Spleen (tissue), 11 donors: ENCODE measurements around the gene VAV2. TPM values are rescaled to one million over a fixed set of nuclear protein-coding genes. Genes with fewer than 3 reads are reported as not detected.
A peak's percentile ranks its signal among the peaks of the same experiment; 100 is the strongest.

Experiments
- DNase-seq: peaks from one replicate; pipeline ENCODE4 v3.0.0-alpha.2; 2020
- H3K27ac ChIP-seq, 8 donors: fragments of 200-600 bp; sonication (generic) in 7 of 8; 1 replicate in 4 of 8; 2 replicates in 4 of 8; pipeline versions ENCODE4 v1.5.0 to v1.8.0; 2016 to 2021; ENCODE audit warnings: inconsistent platforms in 4 of 8, mild to moderate bottlenecking in 4 of 8, moderate library complexity in 1 of 8
- H3K27me3 ChIP-seq, 7 donors: fragments of 200-600 bp; sonication (generic) in 6 of 7; replicated peaks in 1 of 7; 1 replicate in 4 of 7; 2 replicates in 3 of 7; pipeline versions ENCODE4 v1.5.0 to v1.8.0; 2016 to 2021; ENCODE audit warnings: inconsistent platforms in 3 of 7, mild to moderate bottlenecking in 1 of 7
- H3K36me3 ChIP-seq, 6 donors: fragments of 200-600 bp; sonication (generic) in 5 of 6; 1 replicate in 4 of 6; 2 replicates in 2 of 6; pipeline versions ENCODE4 v1.5.0 to v1.8.0; 2016 to 2021; ENCODE audit warnings: inconsistent platforms in 2 of 6
- H3K4me1 ChIP-seq, 6 donors: fragments of 200-600 bp; sonication (generic) in 5 of 6; 1 replicate in 3 of 6; 2 replicates in 3 of 6; pipeline versions ENCODE4 v1.5.0 to v1.8.0; 2016 to 2021; ENCODE audit warnings: inconsistent platforms in 3 of 6
- H3K4me3 ChIP-seq, 8 donors: fragments of 200-600 bp; sonication (generic) in 7 of 8; 1 replicate in 4 of 8; 2 replicates in 4 of 8; pipeline versions ENCODE4 v1.5.0 to v1.8.0; 2016 to 2021; ENCODE audit warnings: inconsistent platforms in 4 of 8, mild to moderate bottlenecking in 4 of 8, moderate library complexity in 2 of 8
- H3K9me3 ChIP-seq, 8 donors: fragments of 200-600 bp; sonication (generic) in 7 of 8; 1 replicate in 4 of 8; 2 replicates in 4 of 8; pipeline versions ENCODE4 v1.5.0 to v1.8.0; 2016 to 2021; ENCODE audit warnings: inconsistent platforms in 4 of 8
- CTCF ChIP-seq, 11 experiments: fragments of 200-600 bp in 7 of 11; fragments of 450-650 bp in 4 of 11; sonication (generic) in 4 of 11; IDR thresholded peaks in 8 of 11; conservative IDR thresholded peaks in 3 of 11; 1 replicate in 7 of 11; 2 replicates in 4 of 11; pipeline versions ENCODE4 v1.4.0 to v1.8.0; 2016 to 2021; ENCODE audit warnings: antibody characterized with exemption in 11 of 11, inconsistent platforms in 4 of 11, mild to moderate bottlenecking in 1 of 11
- POLR2A ChIP-seq, 3 donors: fragments of 450-650 bp; IDR thresholded peaks; one replicate each; pipeline ENCODE4 v1.5.1; 2017; ENCODE audit warnings: antibody characterized with exemption in 3 of 3, mild to moderate bottlenecking in 1 of 3
- POLR2AphosphoS5 ChIP-seq, 3 donors: sonication (generic); formaldehyde crosslinking; IDR thresholded peaks; one replicate each; pipeline ENCODE4 v1.5.1; 2017; ENCODE audit warnings: antibody characterized with exemption in 3 of 3
- WGBS, 5 donors: extraction: QIAGEN DNeasy Blood & Tissue Kit in 3 of 5; methylation state at CpG; one replicate each; pipeline versions ENCODE4 v1.1.5 to v1.1.7; 2013 to 2018; 5-methylcytosine and 5-hydroxymethylcytosine counted together
- intact Hi-C: fragments of 100-400 bp; cut with DNase I; formaldehyde crosslinking; loops from one replicate; pipeline ENCODE4 v1.15.0; 2023; ENCODE audit warnings: low total_unique reads
- polyA plus RNA-seq, 3 donors: library from polyadenylated mRNA; stranded (reverse); fragments of 200-250 nt; gene quantifications; one replicate each; pipeline ENCODE4 v1.2.1, GENCODE V29; 2013
- total RNA-seq, 7 donors: library from RNA; depleted of rRNA in 3 of 7; stranded (reverse); fragments of >200 nt in 3 of 7; fragmentation: NEBNext Ultra II Directional in 4 of 7; extraction: Animal tissue kit (Norgen Biotek cat#: 25700) in 4 of 7; gene quantifications; one replicate each; pipeline versions ENCODE4 v1.1.0 to v1.2.1, GENCODE V29; 2016 to 2021
- donor health status: healthy with polysubstance abuse.
- donor health status: DM: no; HTN: no; CAD: no; lungs with moderate emphysema.
- donor health status: DM: no; HTN: no; CAD: no.
- donor health status: Bipolar disorder and iron deficiency.
- donor health status: healthy.
- donor health status: DM: no; HTN: no; CAD: no.
- donor health status: DM: yes; HTN: yes; CAD: no.

VAV2 gene
- total and polyA plus RNA-seq, 10 donors, result 14.2 to 39.2 (median 23.3) TPM

GRCh38 chr9:133918111-133918813, 73.9 kb downstream of the VAV2 start:
- Histone ChIP-seq H3K9me3 (no peaks in the 10 kb centered on the region), H3K27me3 (peaks cover 0 to 9% (median 0%) of the 10 kb centered on the region in 7 donors), H3K27ac (peak overlapping the region in 1 of 8 donors; percentile 16), H3K4me3 (no peak overlapping the region), H3K36me3 (peaks cover 0 to 10% (median 0%) of the 10 kb centered on the region in 6 donors), H3K4me1 (peaks cover 0 to 51% (median 10%) of the 10 kb centered on the region in 6 donors)
- intact Hi-C loops, result no loop called here
- no peak for TF ChIP-seq POLR2AphosphoS5 (IDR thresholded peaks at IDR 0.05)
- TF ChIP-seq CTCF (IDR thresholded peaks at IDR 0.05 in 8 of 11, conservative IDR thresholded peaks at IDR 0.05 in 3 of 11), result no peak
- TF ChIP-seq POLR2A (IDR thresholded peaks at IDR 0.05), result no peak
- WGBS, 5 donors, result 37 to 63% (median 42%) methylated on average over 21 to 24 of the region's 24 CpGs
- no peak for DNase-seq

DNA sequence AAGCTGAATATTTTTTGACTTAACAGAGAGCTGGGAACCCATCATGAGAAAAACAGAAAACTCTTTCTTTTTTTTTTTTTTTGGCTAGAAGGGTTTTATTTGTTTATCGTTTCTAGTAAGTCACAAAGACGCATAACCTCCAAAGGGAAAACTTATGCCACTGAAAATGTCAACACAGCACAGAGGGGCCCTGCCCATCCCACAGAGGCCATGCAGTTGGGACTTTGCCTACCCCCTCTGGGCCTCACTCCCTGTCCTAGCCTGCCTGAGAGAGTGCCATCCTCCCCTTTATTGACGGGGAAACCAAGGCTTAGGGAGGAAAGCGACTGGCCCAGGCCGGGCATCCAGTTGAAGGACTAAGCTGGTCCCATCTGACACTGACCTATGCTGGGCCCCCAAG, 74.7 kb downstream of the VAV2 start:
- H3K4me1 ChIP-seq, result peaks cover 0 to 52% (median 10%) of the 10 kb centered on the region in 6 donors
- WGBS, 5 donors, result 88 to 94% (median 90%) methylated on average over 5 of the region's 5 CpGs
- H3K27me3 ChIP-seq, result peaks cover 0 to 9% (median 0%) of the 10 kb centered on the region in 7 donors
- no peaks in the 10 kb centered on the region for H3K9me3 ChIP-seq
- DNase-seq, result no peak
- peak overlapping the region in 1 of 8 donors; percentile 16 for H3K27ac ChIP-seq
- H3K36me3 ChIP-seq, result peaks cover 0 to 8% (median 0%) of the 10 kb centered on the region in 6 donors
- intact Hi-C loops, result no loop called here
- no peak for TF ChIP-seq POLR2A (IDR thresholded peaks at IDR 0.05)
- TF ChIP-seq CTCF (IDR thresholded peaks at IDR 0.05 in 8 of 11, conservative IDR thresholded peaks at IDR 0.05 in 3 of 11), result no peak
- TF ChIP-seq POLR2AphosphoS5 (IDR thresholded peaks at IDR 0.05), result no peak
- no peak overlapping the region for H3K4me3 ChIP-seq

GRCh38 chr9:133916159-133916541, 76.0 kb downstream of the VAV2 start:
- TF ChIP-seq CTCF (IDR thresholded peaks at IDR 0.05 in 8 of 11, conservative IDR thresholded peaks at IDR 0.05 in 3 of 11), result no peak
- TF ChIP-seq POLR2A (IDR thresholded peaks at IDR 0.05), result no peak
- TF ChIP-seq POLR2AphosphoS5 (IDR thresholded peaks at IDR 0.05), result no peak
- Histone ChIP-seq H3K9me3 (no peaks in the 10 kb centered on the region), H3K4me3 (no peak overlapping the region), H3K4me1 (peaks cover 0 to 52% (median 10%) of the 10 kb centered on the region in 6 donors), H3K27me3 (peaks cover 0 to 9% (median 0%) of the 10 kb centered on the region in 7 donors), H3K27ac (no peak overlapping the region), H3K36me3 (no peaks in the 10 kb centered on the region)
- intact Hi-C loops, result no loop called here
- 79 to 93% (median 86%) methylated on average over 15 to 16 of the region's 16 CpGs for WGBS, 5 donors
- DNase-seq, result no peak

DNA sequence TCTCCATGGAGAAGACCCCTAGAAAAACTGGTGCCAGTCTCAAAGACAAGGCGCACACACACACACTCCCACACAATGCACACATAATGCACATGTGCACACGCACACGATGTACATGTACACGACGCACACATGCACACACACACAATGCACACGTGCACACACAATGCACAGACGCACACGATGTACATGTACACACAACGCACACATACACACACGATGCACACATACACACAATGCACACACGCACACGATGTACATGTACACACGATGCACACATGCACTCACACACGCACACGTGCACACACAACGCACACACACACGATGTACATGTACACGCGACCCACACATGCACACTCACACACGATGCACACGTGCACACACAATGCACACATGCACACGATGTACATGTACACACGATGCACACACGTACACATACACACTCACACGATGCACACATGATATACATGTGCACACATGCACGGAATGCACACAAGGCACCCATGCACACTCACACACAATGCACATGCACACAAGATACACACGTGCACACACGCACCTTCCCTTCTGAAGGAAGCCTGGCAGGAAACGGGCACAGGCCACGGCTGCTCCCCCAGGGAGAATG, 76.5 kb downstream of the VAV2 start:
- Histone ChIP-seq H3K27ac (no peak overlapping the region), H3K4me3 (no peak overlapping the region), H3K9me3 (no peaks in the 10 kb centered on the region), H3K27me3 (peaks cover 0 to 9% (median 0%) of the 10 kb centered on the region in 7 donors), H3K36me3 (no peaks in the 10 kb centered on the region), H3K4me1 (peaks cover 0 to 52% (median 10%) of the 10 kb centered on the region in 6 donors)
- WGBS, 5 donors, result 77 to 84% (median 82%) methylated on average over 30 of the region's 30 CpGs
- TF ChIP-seq CTCF (IDR thresholded peaks at IDR 0.05 in 8 of 11, conservative IDR thresholded peaks at IDR 0.05 in 3 of 11) (no peak), POLR2A (IDR thresholded peaks at IDR 0.05) (no peak), POLR2AphosphoS5 (IDR thresholded peaks at IDR 0.05) (no peak)
- no peak for DNase-seq
- intact Hi-C loops, result no loop called here
